SW 1271 (cell line): ENCODE results near the gene GABRD.

ENCODE experiments used
- DNase-seq, 2 experiments: peaks; one replicate each; lab custom pipeline; 2025; lab: John Stamatoyannopoulos, UW

Gene GABRD

DNA sequence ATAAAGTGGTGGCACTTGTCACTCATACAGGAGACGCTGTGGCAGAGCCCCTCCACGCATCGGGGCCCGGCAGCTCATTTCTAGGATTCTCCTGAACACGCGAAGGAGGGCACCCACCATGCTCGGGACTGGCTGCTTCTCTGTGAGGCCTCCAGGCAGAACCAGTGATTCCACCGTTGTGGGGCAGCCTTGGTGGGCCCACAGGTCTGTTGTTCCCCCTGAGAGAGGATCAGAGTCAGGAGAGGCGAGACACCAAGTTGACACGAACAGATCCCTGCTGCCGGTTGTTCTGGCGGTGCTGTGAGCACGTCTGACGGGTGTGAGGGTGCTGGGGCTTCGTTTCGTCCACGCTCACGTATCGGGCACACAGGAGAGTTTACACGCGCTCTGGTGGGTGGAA, 57.7 kb downstream of the GABRD start:
- no peak for DNase-seq

DNA sequence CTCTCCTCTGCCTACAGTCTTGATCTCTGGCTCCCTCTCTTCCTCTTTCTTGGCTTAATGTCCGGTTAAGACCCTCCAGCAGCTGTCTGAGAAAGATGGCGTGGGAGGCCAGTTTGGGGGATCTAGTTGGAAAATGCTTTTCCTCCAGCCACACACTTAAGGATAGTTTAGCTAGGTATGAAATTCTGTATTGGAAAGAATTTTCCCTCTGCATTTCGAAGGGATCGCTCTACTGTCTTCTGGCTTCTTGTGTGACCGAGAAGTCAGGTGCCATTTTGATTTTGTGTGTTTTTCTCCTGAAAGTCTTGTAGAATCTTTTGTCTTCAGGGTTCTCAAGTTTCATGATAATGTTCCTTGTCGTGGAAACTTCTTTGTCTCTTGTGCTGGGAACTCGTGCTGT, 59.0 kb downstream of the GABRD start:
- DNase-seq: no peak

DNA sequence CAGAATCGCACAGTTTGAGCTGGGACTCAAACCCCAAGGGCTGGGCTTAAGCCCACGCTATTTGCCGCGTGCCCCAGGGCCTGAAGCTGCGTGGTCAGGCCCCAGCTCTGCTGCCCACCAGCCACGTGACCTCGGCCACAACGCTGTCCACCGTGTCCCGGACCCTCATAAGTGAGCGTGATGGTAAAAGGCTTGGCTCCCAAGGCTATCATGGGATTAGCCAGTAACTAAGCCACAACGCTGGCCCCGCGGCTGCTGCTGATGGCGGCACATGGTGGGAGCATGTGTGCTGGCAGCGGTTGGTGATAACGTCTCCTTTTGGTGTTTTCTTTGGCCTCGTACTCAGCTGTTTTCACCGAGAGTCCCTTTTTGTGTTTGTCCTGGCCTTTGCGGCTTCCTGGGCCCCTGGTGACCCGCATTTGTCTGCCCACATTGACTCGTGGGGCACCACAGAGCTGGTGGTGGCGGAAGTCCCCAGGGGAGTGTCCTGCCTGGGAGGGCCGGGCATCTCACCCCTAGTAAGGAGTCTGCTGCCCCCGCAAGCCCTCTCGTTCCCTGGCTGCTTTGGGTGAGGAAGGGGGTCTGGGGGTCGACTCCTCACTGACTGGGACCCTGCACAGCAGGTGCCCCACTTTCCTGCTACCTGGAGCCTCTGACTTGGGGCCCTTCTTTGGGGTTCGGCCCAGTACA, 60.4 kb downstream of the GABRD start:
- no peak for DNase-seq

DNA sequence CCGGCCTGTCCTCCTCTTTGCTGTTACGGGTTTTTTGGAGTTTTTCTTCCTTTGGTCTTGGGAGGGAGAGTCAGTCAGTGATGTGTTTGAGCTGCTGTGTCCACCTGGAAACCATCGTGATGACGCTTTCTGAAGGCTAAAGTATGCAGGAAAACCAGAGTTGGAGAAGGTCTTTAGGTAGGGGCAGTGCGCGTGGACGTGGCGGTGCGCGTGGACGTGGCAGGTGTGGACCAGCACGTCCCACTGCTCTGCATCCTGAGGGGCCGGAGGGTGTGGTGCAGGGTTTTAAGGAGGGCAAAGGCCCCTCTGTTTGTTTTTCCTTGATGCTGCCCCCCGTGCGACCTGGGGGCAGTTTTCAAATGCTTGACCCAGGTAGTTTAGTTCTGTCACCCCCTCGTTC, 61.0 kb downstream of the GABRD start:
- no peak for DNase-seq
